H1 (cell line): Measurements from ENCODE around the gene PLA2G1B. TPM values are rescaled to one million over a fixed set of nuclear protein-coding genes. Genes with fewer than 3 reads are reported as not detected.

Experiments
- CTCF ChIA-PET: fragments of 300-600 bp; sonication (Branson Sonifier 250); formaldehyde crosslinking; loops from one replicate; lab custom pipeline; 2021; ENCODE audit not compliant: partially characterized antibody; lab: Charles Lee
- POLR2A ChIA-PET: fragments of 300-600 bp; sonication (Branson Sonifier 250); formaldehyde crosslinking; loops from one replicate; lab custom pipeline; 2021; ENCODE audit warnings: inconsistent platforms; ENCODE audit not compliant: partially characterized antibody; lab: Charles Lee
- DNase-seq, 2 experiments: peaks; one replicate each; pipeline versions ENCODE4 v3.0.0 to v3.0.0-alpha.2; 2010 to 2022; ENCODE audit warnings: low spot score in 2 of 2, low read depth in 1 of 2, mixed read lengths in 1 of 2
- FAIRE-seq: peaks from 2 replicates; lab custom pipeline; 2011; peaks lifted over from hg19 to GRCh38; lab: Jason Lieb, UNC
- H2AFZ ChIP-seq: 2 replicates; pipeline ENCODE4 v1.8.1; 2012; ENCODE audit warnings: low read length, inconsistent platforms
- H2AK5ac ChIP-seq: 2 replicates; pipeline ENCODE4 v1.6.1; 2013; ENCODE audit warnings: low read depth, low read length
- H2BK120ac ChIP-seq: replicated peaks from 2 replicates; pipeline ENCODE3; 2013; ENCODE audit warnings: low read depth, low read length, inconsistent platforms
- H2BK12ac ChIP-seq: 2 replicates; pipeline ENCODE4 v1.6.1; 2013; ENCODE audit warnings: low read depth, low read length
- H2BK15ac ChIP-seq: 2 replicates; pipeline ENCODE4 v1.6.1; 2013; ENCODE audit warnings: low read length
- H2BK20ac ChIP-seq: 2 replicates; pipeline ENCODE4 v1.6.1; 2013; ENCODE audit warnings: low read length
- H2BK5ac ChIP-seq: 2 replicates; pipeline ENCODE4 v1.6.1; 2013; ENCODE audit warnings: low read depth, low read length
- H3K14ac ChIP-seq: 2 replicates; pipeline ENCODE4 v1.6.1; 2013; ENCODE audit warnings: inconsistent platforms; ENCODE audit not compliant: insufficient read length
- H3K18ac ChIP-seq: 2 replicates; pipeline ENCODE4 v1.6.1; 2013; ENCODE audit warnings: low read length; ENCODE audit errors: extremely low read depth
- H3K23ac ChIP-seq: 2 replicates; pipeline ENCODE4 v1.6.1; 2013; ENCODE audit warnings: inconsistent platforms; ENCODE audit not compliant: insufficient read length
- H3K23me2 ChIP-seq: 2 replicates; pipeline ENCODE4 v1.6.1; 2013; ENCODE audit warnings: low read depth, low read length
- H3K27ac ChIP-seq: 2 replicates; pipeline ENCODE4 v1.6.1; 2011; ENCODE audit warnings: low read depth, low read length, inconsistent platforms
- H3K27me3 ChIP-seq, 4 experiments: replicated peaks in 1 of 4; 1 replicate in 1 of 4; 2 replicates in 3 of 4; pipeline versions ENCODE4 v1.6.1 to v1.8.1; 2011 to 2013; ENCODE audit warnings: low read length in 3 of 4, mild to moderate bottlenecking in 3 of 4, inconsistent platforms in 2 of 4, mixed read lengths in 2 of 4, moderate library complexity in 1 of 4; ENCODE audit not compliant: control insufficient read depth in 3 of 4, insufficient read depth in 3 of 4; ENCODE audit errors: extremely low read depth in 1 of 4
- H3K36me3 ChIP-seq, 4 experiments: 2 replicates each; pipeline versions ENCODE4 v1.6.1 to v1.8.1; 2011 to 2013; ENCODE audit warnings: mild to moderate bottlenecking in 4 of 4, low read length in 3 of 4, moderate library complexity in 2 of 4, control low read depth in 1 of 4, inconsistent platforms in 1 of 4; ENCODE audit not compliant: insufficient read depth in 4 of 4, control insufficient read depth in 2 of 4
- H3K4ac ChIP-seq: replicated peaks from 2 replicates; pipeline ENCODE3; 2013; ENCODE audit warnings: low read length, low read depth, mixed read lengths, inconsistent platforms; ENCODE audit not compliant: insufficient read length
- H3K4me1 ChIP-seq, 4 experiments: replicated peaks in 1 of 4; 1 replicate in 1 of 4; 2 replicates in 3 of 4; pipeline versions ENCODE4 v1.6.1 to v1.8.1; 2011 to 2013; ENCODE audit warnings: low read length in 3 of 4, inconsistent platforms in 2 of 4, mixed read lengths in 1 of 4; ENCODE audit not compliant: insufficient read depth in 4 of 4, control insufficient read depth in 3 of 4
- H3K4me2 ChIP-seq, 2 experiments: 2 replicates each; pipeline versions ENCODE4 v1.6.1 to v1.8.1; 2011 to 2013; ENCODE audit warnings: low read depth in 2 of 2, low read length in 2 of 2, control low read depth in 1 of 2, inconsistent platforms in 1 of 2, mild to moderate bottlenecking in 1 of 2; ENCODE audit not compliant: insufficient read depth in 1 of 2
- H3K4me3 ChIP-seq, 4 experiments: fragments of 200-600, 300-600 bp in 1 of 4; sonication (generic), shearing (Covaris generic), sonication (Bioruptor Twin) in 1 of 4; 2 replicates each; pipeline versions ENCODE4 v1.5.1 to v1.8.1; 2011 to 2016; ENCODE audit warnings: low read length in 4 of 4, low read depth in 3 of 4, control low read depth in 2 of 4, inconsistent platforms in 2 of 4, mild to moderate bottlenecking in 2 of 4, mixed read lengths in 1 of 4, moderate library complexity in 1 of 4; ENCODE audit not compliant: insufficient read depth in 2 of 4; ENCODE audit errors: extremely low read depth in 1 of 4
- H3K56ac ChIP-seq: replicated peaks from 2 replicates; pipeline ENCODE3; 2013; ENCODE audit warnings: low read depth, mild to moderate bottlenecking, mixed read lengths, low read length, inconsistent platforms; ENCODE audit not compliant: insufficient read length
- H3K79me1 ChIP-seq: 2 replicates; pipeline ENCODE4 v1.6.1; 2013; ENCODE audit warnings: low read depth, low read length, control low read depth
- H3K79me2 ChIP-seq, 2 experiments: 2 replicates each; pipeline versions ENCODE4 v1.6.1 to v1.8.1; 2012 to 2013; ENCODE audit warnings: low read length in 2 of 2, mild to moderate bottlenecking in 2 of 2, inconsistent platforms in 1 of 2; ENCODE audit not compliant: insufficient read depth in 2 of 2, control insufficient read depth in 1 of 2
- H3K9ac ChIP-seq, 4 experiments: replicated peaks in 1 of 4; 1 replicate in 1 of 4; 2 replicates in 3 of 4; pipeline versions ENCODE4 v1.6.1 to v1.8.1; 2011 to 2013; ENCODE audit warnings: low read depth in 3 of 4, low read length in 3 of 4, control low read depth in 2 of 4, mild to moderate bottlenecking in 2 of 4, moderate library complexity in 2 of 4, inconsistent platforms in 1 of 4; ENCODE audit errors: extremely low read depth in 1 of 4
- H3K9me3 ChIP-seq, 2 experiments: 2 replicates each; pipeline versions ENCODE4 v1.6.1 to v1.8.1; 2012 to 2013; ENCODE audit warnings: mild to moderate bottlenecking in 2 of 2, moderate library complexity in 2 of 2, control low read depth in 1 of 2, inconsistent platforms in 1 of 2, low read depth in 1 of 2, low read length in 1 of 2, mixed read lengths in 1 of 2; ENCODE audit not compliant: insufficient read depth in 2 of 2
- H4K20me1 ChIP-seq, 2 experiments: replicated peaks in 1 of 2; 2 replicates each; pipeline versions ENCODE3 to v1.8.1; 2011 to 2013; ENCODE audit warnings: inconsistent platforms in 2 of 2, low read length in 2 of 2, mild to moderate bottlenecking in 1 of 2; ENCODE audit not compliant: insufficient read depth in 2 of 2, control insufficient read depth in 1 of 2
- H4K5ac ChIP-seq: 2 replicates; pipeline ENCODE4 v1.6.1; 2013; ENCODE audit warnings: low read length, low read depth, mixed read lengths, inconsistent platforms; ENCODE audit not compliant: insufficient read length
- H4K8ac ChIP-seq: 2 replicates; pipeline ENCODE4 v1.8.0; 2013; ENCODE audit warnings: mild to moderate bottlenecking, moderate library complexity, low read length, inconsistent platforms; ENCODE audit not compliant: insufficient read depth; ENCODE audit errors: extremely low read depth
- H4K91ac ChIP-seq: replicated peaks from 2 replicates; pipeline ENCODE3; 2013; ENCODE audit warnings: low read length, mixed read lengths, inconsistent platforms; ENCODE audit not compliant: insufficient read length
- HDAC6 ChIP-seq: IDR thresholded peaks from one replicate; pipeline ENCODE4 v1.7.1; 2012; ENCODE audit warnings: low read depth, mild to moderate bottlenecking, inconsistent platforms, low read length, moderate library complexity
- SP4 ChIP-seq: IDR thresholded peaks from 2 replicates; pipeline ENCODE4 v1.6.1; 2012; ENCODE audit warnings: low read length, inconsistent platforms
- TBP ChIP-seq: IDR thresholded peaks from 2 replicates; pipeline ENCODE4 v1.6.1; 2011; ENCODE audit warnings: low read depth, low read length, improper control_type of control experiment
- WGBS, 2 experiments: shearing (Covaris generic) in 1 of 2; methylation state at CpG; one replicate each; pipeline versions ENCODE4 v1.1.6 to v1.1.7; 2013 to 2015; ENCODE audit warnings: low lambda C conversion rate in 2 of 2, mixed read lengths in 2 of 2, inconsistent platforms in 1 of 2, low coverage in 1 of 2, missing lambda C conversion rate in 1 of 2; ENCODE audit not compliant: insufficient replicate concordance in 2 of 2, insufficient coverage in 1 of 2, insufficient read length in 1 of 2; ENCODE audit errors: extremely low coverage in 1 of 2, missing lambda C conversion rate in 1 of 2; 5-methylcytosine and 5-hydroxymethylcytosine counted together
- polyA plus RNA-seq, 7 experiments: library from polyadenylated mRNA; depleted of rRNA in 3 of 7; stranded (reverse) in 5 of 7; unstranded in 2 of 7; fragments of >200 nt in 5 of 7; fragments of 200-250 nt in 2 of 7; gene quantifications; 1 replicate in 5 of 7; 2 replicates in 1 of 7; 4 replicates in 1 of 7; pipeline versions ENCODE4 v1.2.1 to v1.2.3, GENCODE V29; 2011 to 2013; ENCODE audit warnings: missing spikeins in 2 of 7, mixed read lengths in 2 of 7
- total RNA-seq: library from RNA; stranded (reverse); fragmentation: NEBNext Ultra II Directional; extraction: Animal tissue kit (Norgen Biotek cat#: 25700); gene quantifications from 2 replicates; pipeline ENCODE4 v1.2.1, GENCODE V29; 2021

The PLA2G1B gene
- total and polyA plus RNA-seq, 2 of the 8 experiments (the other 6 are each of a cell fraction or from before 2014, with no cell fraction given), result not detected

DNA sequence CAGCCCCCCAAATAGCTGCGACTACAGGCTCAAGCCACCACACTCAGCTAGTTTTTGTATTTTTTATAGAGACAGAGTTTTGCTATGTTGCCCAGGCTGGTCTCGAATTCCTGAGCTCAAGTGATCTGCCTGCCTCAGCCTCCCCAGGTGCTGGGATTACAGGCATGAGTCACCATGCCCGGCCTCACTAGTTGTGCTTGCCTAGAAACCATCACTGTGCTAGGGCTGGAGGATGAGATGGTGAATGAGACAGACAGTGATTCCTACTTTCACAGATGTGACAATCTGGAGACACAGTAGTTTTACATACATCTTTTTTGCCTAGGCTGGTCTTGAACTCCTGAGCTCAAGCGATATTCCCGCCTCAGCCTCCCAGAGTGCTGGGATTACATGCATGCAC is 48.8 kb upstream of the PLA2G1B start:
- Histone ChIP-seq H3K79me2 (no peaks in the 10 kb centered on the region), H3K27me3 (peaks cover 0 to 2% (median 1%) of the 10 kb centered on the region in 4 experiments; a peak in 4 of 7 replicates), H4K8ac (no peak overlapping the region), H2BK5ac (peak overlapping the region; percentile 60; the same call in 1 of the 2 replicates), H3K79me1 (no peaks in the 10 kb centered on the region; the same call in 1 of the 2 replicates), H3K56ac (no peak overlapping the region), H4K91ac (no peak overlapping the region), H4K5ac (no peak overlapping the region), H3K23me2 (no peaks in the 10 kb centered on the region), H3K18ac (peak overlapping the region; percentile 24; the same call in 1 of the 2 replicates), H3K9me3 (no peaks in the 10 kb centered on the region), H2BK120ac (no peak overlapping the region), H3K27ac (no peak overlapping the region), H3K14ac (no peak overlapping the region), H3K23ac (no peak overlapping the region), H3K4ac (no peak overlapping the region), H2AK5ac (no peak overlapping the region), H3K4me1 (peaks cover 0 to 14% (median 8%) of the 10 kb centered on the region in 4 experiments), H4K20me1 (no peaks in the 10 kb centered on the region), H2BK12ac (peak overlapping the region; percentile 40), H2BK20ac (0 out of 2 replicates have a peak overlapping the region, but pooled peaks have one; percentile 41), H3K9ac (no peak overlapping the region), H2BK15ac (no peak overlapping the region), H3K4me3 (no peak overlapping the region), H3K36me3 (no peaks in the 10 kb centered on the region), H2AFZ (no peak overlapping the region), H3K4me2 (no peak overlapping the region)
- ChIA-PET POLR2A (interaction anchor here (1.2 to 8.1 kb wide), 6 partner anchors 8 to 84 kb away, joined by 3 to 78 read pairs (median 12); partner anchors contain the start of genes RNU4-1 and RNU4-2), CTCF (interaction anchor here (0.7 to 3.0 kb wide), 12 partner anchors 9 to 56 kb away, joined by 3 to 37 read pairs (median 5); no protein-coding TSS in a partner anchor)
- whole genome bisulfite sequencing, 2 experiments, result 72% methylated on average over 5 of the region's 5 CpGs; no CpG with 5 or more reads in 1 of the 2 experiments
- no peak for FAIRE-seq
- TF ChIP-seq HDAC6 (no peak), TBP (no peak), SP4 (no peak)
- DNase-seq, result no peak
